Prostate gland (tissue), 2 donors: Measurements from ENCODE around the gene POU3F1. TPM values are rescaled to one million over a fixed set of nuclear protein-coding genes. Genes with fewer than 3 reads are reported as not detected.

ENCODE experiments used
- DNase-seq: peaks from one replicate; pipeline ENCODE4 v3.0.0-alpha.2; 2019; ENCODE audit warnings: low spot score
- H3K27ac ChIP-seq, 2 donors: fragments of 200-600 bp; sonication (generic); 2 replicates each; pipeline ENCODE4 v1.5.1; 2017 to 2019
- H3K27me3 ChIP-seq: fragments of 200-600 bp; sonication (generic); replicated peaks from 2 replicates; pipeline ENCODE4 v1.5.1; 2019; ENCODE audit not compliant: insufficient read depth
- H3K36me3 ChIP-seq, 2 donors: fragments of 200-600 bp; sonication (generic); 1 replicate in 1 of 2; 2 replicates in 1 of 2; pipeline versions ENCODE4 v1.5.1 to v1.8.1; 2017 to 2019
- H3K4me1 ChIP-seq: fragments of 200-600 bp; sonication (generic); replicated peaks from 2 replicates; pipeline ENCODE4 v1.5.1; 2019
- H3K4me3 ChIP-seq, 2 donors: fragments of 200-600 bp; sonication (generic); 2 replicates each; pipeline ENCODE4 v1.5.1; 2017 to 2019
- H3K9me3 ChIP-seq: fragments of 200-600 bp; sonication (generic); 2 replicates; pipeline ENCODE4 v1.5.1; 2017
- CTCF ChIP-seq, 4 experiments: fragments of 200-600 bp in 2 of 4; fragments of 450-650 bp in 2 of 4; sonication (generic) in 2 of 4; IDR thresholded peaks; 1 replicate in 3 of 4; 2 replicates in 1 of 4; pipeline ENCODE4 v1.5.1; 2016 to 2019; ENCODE audit warnings: antibody characterized with exemption in 4 of 4, mild to moderate bottlenecking in 2 of 4, moderate library complexity in 2 of 4
- POLR2A ChIP-seq: fragments of 450-650 bp; IDR thresholded peaks from one replicate; pipeline ENCODE4 v1.6.1; 2016; ENCODE audit warnings: antibody characterized with exemption, mild to moderate bottlenecking
- POLR2AphosphoS5 ChIP-seq: sonication (generic); formaldehyde crosslinking; IDR thresholded peaks from one replicate; pipeline ENCODE4 v1.6.1; 2017; ENCODE audit warnings: antibody characterized with exemption
- WGBS: methylation state at CpG from one replicate; pipeline ENCODE4 v1.1.5; 2018; 5-methylcytosine and 5-hydroxymethylcytosine counted together
- intact Hi-C: fragments of 100-400 bp; cut with DNase I; formaldehyde crosslinking; loops from one replicate; pipeline ENCODE4 v1.14.2; 2022
- total RNA-seq, 2 donors: library from RNA; depleted of rRNA; stranded (reverse); fragments of >200 nt; gene quantifications; one replicate each; pipeline ENCODE4 v1.1.0, GENCODE V29; 2016

Gene POU3F1
- total RNA-seq, 2 donors from 2014 or later = 0.09 to 3.4 TPM

- intact Hi-C loops = no loop called here
- H3K36me3 ChIP-seq = peaks cover 0 to 5% of the 10 kb centered on the region in 2 donors
- no peak for TF ChIP-seq CTCF (IDR thresholded peaks at IDR 0.05)
- no peak for TF ChIP-seq POLR2AphosphoS5
- no peak for TF ChIP-seq POLR2A
- no peaks in the 10 kb centered on the region for H3K9me3 ChIP-seq
- DNase-seq = no peak
- H3K4me1 ChIP-seq = peaks cover 11% of the 10 kb centered on the region
- H3K4me3 ChIP-seq = no peak overlapping the region
- H3K27ac ChIP-seq = no peak overlapping the region
- WGBS = 56% methylated on average over 4 of the region's 4 CpGs
- no peaks in the 10 kb centered on the region for H3K27me3 ChIP-seq
These were observed 32.4 kb downstream of the POU3F1 start for GRCh38 chr1:38014171-38014570.

- H3K4me3 ChIP-seq = peak overlapping the region; percentile 68 to 69
- TF ChIP-seq CTCF (IDR thresholded peaks at IDR 0.05) (no peak), POLR2AphosphoS5 (no peak), POLR2A (no peak)
- intact Hi-C loops = no loop called here
- H3K36me3 ChIP-seq = peaks cover 0 to 5% of the 10 kb centered on the region in 2 donors
- no peaks in the 10 kb centered on the region for H3K27me3 ChIP-seq
- H3K27ac ChIP-seq = peak overlapping the region; percentile 80 to 89
- peaks cover 11% of the 10 kb centered on the region for H3K4me1 ChIP-seq
- no peak for DNase-seq
- no peaks in the 10 kb centered on the region for H3K9me3 ChIP-seq
- 13% methylated on average over 4 of the region's 4 CpGs for WGBS
These were observed 33.4 kb downstream of the POU3F1 start for GRCh38 chr1:38013227-38013622.

DNA sequence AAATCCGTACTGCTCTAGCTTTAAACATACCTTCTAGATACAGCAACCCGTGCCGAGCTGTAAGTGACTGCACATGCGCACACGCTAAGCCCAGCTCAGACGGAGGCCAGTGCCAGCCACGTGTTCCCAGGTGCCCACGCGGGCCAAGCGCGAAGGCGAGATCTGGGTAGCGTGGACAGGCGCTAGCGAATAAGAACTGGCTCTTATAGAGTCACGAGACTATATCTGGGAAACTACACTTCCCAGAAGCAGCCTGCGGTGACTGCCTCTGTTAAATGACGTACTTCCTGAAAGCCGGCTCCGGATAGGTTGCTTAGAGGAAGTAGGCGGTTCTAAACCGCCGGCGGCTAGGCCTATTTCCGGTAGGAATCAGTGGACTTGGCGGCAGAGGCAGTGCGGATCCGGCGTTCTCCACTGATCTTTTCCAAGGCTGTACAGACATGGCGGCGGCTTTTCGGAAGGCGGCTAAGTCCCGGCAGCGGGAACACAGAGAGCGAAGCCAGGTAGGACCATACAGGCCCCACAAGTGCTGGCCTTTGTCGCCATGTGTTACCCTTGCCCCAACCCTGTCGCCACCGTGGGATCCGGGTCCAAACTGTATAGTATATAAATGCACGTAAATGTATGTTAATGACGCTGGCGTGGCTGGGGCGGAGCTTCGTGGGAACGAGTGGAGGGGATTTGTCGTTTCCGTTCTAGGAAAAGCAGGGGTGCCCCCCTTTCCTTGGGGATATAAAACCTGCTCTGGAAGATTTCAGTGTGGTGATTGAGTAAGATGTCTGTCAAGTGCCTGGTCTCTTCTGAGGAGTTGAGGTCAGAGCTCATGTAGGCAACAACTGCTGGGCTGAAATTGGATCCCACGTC, 34.0 kb downstream of the POU3F1 start, which contains the start of gene UTP11:
Gene UTP11 (plus strand): TSS at position 372 of the 864 bp plus-strand sequence. CDS start 69 bp downstream, at position 441.
- DNase-seq = peak; percentile 97
- Histone ChIP-seq H3K4me3 (peak within 1 kb of the TSS; percentile 68 to 69), H3K27me3 (no peaks in the 10 kb centered on the region), H3K4me1 (peaks cover 11% of the 10 kb centered on the region), H3K27ac (peak within 1 kb of the TSS; percentile 80 to 89), H3K36me3 (peaks cover 0 to 2% of the 10 kb centered on the region in 2 donors), H3K9me3 (no peaks in the 10 kb centered on the region)
- WGBS = under 1% methylated on average over 41 of the region's 49 CpGs
- intact Hi-C loops = no loop called here
- TF ChIP-seq POLR2A (peak; percentile 83), CTCF (IDR thresholded peaks at IDR 0.05) (peak in 2 of 4 experiments; percentile 5 to 14), POLR2AphosphoS5 (peak; percentile 98)

- intact Hi-C loops = no loop called here
- DNase-seq = no peak
- H3K36me3 ChIP-seq = no peaks in the 10 kb centered on the region
- H3K27me3 ChIP-seq = no peaks in the 10 kb centered on the region
- WGBS = 76% methylated on average over 6 of the region's 6 CpGs
- H3K27ac ChIP-seq = no peak overlapping the region
- TF ChIP-seq POLR2AphosphoS5 (no peak), POLR2A (no peak), CTCF (IDR thresholded peaks at IDR 0.05) (no peak)
- H3K4me1 ChIP-seq = peaks cover 11% of the 10 kb centered on the region
- H3K4me3 ChIP-seq = no peak overlapping the region
- H3K9me3 ChIP-seq = no peaks in the 10 kb centered on the region
These were observed 36.8 kb downstream of the POU3F1 start for GRCh38 chr1:38009841-38010180.
